Amniotic stem cell (primary cell): Measurements from ENCODE around the gene ALDH1B1.
"Not testable (repeated sequence)": the region's sequence is repeated elsewhere in the genome, so short reads cannot be mapped to it uniquely, and the experiment has no call there.

Source experiments
- DNase-seq: peaks from one replicate; lab custom pipeline; 2025; lab: John Stamatoyannopoulos, UW

ALDH1B1 gene

DNA sequence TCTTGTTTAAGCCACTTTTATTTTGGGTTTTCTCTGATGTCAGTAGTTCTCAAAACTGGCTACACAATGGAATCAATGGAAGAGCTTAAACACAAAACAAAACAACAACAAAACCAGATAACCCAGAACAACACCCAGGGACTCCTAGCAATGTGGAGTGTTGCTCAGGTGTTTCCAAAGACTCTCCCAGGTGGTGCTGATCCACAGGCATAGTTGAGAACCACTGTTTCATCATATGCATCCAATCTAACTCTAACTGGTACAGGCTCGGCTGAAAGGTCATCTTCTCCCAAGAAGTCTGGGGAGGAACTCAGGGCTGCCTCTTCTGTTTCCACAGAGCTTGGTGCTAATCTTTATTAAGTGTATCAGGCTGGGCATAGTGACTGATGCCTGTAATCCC lies 5.4 kb upstream of the ALDH1B1 start:
- no peak for DNase-seq

DNA sequence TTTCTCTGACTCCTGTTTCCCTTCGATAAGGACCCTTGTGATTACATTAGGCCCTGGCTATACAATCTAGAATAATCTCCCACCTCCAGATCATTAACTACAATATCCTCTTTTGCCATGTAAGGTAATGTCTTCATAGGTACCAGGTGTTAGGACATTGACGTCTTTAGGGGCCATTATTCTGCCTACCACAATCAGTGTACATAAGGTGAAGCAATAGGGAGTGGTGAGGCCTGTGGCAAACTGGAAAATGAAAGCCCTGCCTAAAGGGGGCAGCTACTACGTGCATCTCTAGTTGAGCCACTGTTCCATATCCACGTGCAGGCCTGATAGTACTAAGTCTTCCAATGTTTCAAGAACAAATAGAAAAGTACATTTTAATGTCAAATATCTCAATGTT lies 4.8 kb upstream of the ALDH1B1 start:
- DNase-seq = no peak

DNA sequence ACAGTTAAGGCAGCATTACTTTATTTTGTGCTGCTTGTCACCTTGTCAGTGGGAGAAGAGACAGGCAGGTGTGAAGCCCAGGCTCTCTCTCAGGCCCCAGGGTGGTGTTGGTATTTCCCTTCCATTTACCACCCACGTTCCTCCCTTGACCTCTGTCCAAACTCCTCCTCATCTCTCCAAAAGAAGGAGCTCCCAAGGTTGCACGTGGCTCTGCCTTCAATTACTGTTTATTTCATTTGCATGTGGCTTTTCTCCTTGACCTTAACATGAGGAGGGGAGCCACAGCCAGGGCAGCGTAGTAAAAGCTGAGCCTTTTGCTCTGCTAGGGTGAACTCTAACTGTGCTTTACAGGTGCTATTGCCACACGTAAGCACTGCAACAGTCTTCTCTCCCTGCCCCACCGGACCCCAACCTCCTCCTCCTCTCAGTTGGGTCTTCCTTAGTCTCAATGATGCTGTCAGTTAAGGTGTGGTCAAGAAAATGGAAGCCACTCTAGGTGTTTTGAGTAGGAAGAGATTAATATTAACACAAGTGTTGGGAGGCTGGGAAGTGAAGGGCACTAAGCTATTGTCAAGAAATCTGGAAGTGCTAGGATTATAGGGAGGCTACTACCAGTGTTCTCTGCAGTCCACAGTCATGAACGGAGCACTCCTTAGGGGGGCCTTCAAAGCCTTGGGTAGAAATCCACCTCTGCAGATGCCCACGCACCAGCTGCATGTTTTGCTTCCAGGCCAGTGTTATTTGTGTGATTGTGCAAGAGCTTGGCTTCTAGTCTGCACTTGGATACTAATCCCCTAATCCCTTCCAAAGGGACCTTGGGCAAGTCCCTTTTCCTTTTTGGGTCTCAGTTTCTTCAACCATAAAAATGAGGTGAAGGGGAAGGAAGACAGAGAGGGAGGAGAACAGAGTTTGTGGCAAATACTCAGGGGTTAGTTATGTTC lies 3.9 kb upstream of the ALDH1B1 start:
- no peak for DNase-seq

DNA sequence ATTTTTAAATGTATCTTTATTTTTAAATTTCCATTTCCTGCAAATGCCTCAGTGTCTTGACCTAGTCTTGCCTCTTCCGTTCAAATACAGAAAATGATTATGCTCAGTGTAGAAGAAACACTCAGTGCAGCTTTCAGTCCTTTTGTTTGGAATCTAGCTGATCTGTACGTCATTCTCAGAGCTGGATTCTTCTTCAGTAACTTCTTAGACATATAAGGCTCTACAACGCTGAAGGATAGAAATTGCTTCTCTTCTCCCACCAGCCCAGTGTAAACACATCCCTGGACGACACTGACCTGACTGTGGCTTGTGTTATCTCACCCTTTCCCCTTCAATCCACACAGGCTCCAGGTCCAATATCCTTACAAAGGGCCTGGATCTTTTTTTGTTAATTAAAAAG lies 3.2 kb upstream of the ALDH1B1 start:
- DNase-seq = no peak

DNA sequence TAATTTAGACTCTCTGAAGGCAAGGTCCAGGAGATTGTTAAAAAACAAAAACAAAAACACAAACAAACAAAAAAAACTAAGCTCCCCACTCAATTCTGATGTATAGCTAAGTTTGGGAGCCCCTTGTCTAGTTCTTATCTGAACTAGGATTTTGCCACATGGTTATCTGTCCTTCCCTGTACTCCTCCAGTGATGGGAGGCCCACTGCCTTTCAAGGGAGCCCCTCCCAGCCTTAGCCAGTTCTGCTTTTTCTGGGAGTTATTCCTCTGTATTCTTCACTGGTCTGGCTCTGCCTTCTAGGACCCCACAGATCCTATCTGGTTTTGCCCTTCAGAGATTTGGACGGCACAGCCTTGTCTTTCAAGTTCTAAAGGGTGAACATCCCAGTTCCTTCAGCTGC lies 2.1 kb upstream of the ALDH1B1 start:
- DNase-seq = no peak

DNA sequence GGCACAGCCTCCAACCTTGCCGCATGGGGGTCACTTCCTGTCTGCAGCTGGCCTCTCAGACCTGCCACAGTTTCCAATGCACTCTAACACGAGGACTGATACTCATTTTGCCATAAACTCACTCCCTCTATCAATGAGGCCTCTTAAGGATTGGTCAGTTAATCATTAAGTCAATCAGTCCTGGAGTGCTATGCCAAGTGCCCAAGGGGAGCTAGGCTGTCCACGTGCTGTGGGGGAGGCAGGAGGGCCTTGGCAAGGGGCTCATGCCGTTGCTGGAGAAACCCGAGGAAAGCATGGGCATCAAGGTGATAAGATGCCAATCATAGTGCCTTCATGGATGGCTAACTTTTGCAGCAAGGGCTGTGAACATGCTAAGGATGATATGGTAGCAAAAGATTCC lies 1.7 kb upstream of the ALDH1B1 start:
- DNase-seq = no peak

DNA sequence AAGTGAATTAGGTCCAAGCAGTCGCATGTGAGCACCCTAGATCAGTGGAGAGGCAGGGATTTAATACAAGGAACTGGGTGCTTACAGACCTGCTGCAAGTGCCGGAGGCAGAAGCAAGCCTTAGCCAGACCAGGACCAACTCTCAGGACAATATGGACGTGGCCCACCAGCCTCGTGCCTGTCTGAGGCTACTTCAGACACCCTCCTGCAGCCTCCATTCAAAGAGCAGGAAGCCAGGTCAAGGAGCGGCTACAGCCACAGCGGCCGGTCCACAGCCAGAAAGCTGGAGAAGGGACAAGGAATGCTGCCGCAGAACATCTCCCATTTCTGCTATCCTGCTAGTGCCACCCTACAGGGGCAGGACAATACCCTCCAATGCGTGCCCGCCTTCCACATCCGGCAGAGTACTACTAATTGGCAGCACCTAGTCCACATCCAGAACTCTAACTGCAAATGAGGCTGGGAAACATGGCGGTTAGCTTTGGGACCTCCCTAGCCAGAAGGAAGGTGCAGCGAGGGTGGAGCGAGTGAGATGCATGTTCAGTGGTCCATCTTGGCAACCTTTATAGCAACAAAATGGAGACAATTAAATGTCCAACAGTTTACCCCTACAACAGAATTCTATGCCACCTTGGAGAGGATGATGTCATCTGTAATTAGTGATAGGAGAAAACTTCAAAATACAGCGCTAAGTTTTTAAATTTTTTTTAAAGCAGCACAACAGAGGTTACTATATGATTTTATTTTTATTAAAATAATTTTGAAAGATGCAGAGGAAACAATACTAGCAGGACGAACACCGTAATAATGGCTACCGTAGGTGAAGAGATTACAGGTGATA lies 1.0 kb upstream of the ALDH1B1 start:
- DNase-seq = no peak

DNA sequence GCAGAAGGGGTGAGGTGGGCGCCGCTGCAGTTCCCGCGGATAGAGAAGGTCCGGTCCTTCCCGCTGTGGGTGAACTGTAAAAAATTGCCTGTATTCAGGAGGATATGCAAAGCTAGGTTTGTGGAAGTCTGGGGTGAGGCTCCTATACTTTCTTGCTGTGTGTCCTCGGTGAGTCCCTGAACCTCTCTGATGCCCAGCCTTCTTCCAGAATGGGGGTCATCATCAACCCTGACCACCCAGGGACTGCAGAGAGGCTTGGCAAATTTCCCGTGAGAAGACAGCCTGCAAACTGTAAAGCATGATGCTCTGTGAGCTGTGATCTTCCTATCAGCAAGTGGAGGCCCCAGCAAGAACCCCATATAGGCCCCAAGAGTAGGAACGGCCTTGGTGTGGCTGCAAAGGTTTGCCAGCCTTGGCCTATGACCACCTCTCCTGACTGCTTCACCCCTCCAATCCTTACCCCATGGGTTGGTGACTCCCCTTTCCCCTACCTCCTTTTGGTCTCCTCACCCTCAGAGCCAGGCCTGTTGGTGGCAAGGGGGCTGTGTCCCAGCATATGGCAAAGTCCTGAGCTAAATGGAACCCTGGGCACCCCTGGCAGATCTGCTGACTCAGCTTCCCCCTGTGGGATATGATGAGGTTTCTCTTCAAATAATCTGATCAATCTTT lies 760 bp downstream of the ALDH1B1 start:
- no peak for DNase-seq

DNA sequence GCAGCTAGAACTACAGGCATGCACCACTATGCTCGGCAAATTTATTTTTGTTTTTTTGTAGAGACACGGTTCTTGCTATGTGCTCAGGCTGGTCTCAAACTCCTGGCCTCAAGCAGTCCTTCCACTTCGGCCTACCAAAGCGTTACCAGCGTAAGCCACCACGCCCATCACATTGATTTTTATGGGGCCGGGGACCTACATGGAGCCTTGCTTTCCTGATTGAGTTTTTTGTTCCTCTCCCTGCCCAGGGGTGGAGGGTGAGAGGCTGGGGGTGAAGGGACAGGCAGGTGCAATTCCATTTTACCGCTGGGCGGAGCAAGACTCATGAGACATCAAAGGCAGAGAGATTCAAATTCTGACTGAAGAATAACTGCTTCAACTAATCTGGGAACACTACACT lies 1.9 kb downstream of the ALDH1B1 start:
- no peak for DNase-seq

DNA sequence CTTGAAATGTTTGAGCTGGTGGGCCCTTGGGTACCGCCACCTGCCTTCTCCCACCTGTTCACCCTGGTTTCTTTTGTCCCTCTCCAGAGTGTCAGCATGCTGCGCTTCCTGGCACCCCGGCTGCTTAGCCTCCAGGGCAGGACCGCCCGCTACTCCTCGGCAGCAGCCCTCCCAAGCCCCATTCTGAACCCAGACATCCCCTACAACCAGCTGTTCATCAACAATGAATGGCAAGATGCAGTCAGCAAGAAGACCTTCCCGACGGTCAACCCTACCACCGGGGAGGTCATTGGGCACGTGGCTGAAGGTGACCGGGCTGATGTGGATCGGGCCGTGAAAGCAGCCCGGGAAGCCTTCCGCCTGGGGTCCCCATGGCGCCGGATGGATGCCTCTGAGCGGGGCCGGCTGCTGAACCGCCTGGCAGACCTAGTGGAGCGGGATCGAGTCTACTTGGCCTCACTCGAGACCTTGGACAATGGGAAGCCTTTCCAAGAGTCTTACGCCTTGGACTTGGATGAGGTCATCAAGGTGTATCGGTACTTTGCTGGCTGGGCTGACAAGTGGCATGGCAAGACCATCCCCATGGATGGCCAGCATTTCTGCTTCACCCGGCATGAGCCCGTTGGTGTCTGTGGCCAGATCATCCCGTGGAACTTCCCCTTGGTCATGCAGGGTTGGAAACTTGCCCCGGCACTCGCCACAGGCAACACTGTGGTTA lies 3.3 kb downstream of the ALDH1B1 start:
- DNase-seq = no peak

DNA sequence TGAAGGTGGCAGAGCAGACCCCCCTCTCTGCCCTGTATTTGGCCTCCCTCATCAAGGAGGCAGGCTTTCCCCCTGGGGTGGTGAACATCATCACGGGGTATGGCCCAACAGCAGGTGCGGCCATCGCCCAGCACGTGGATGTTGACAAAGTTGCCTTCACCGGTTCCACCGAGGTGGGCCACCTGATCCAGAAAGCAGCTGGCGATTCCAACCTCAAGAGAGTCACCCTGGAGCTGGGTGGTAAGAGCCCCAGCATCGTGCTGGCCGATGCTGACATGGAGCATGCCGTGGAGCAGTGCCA lies 3.8 kb downstream of the ALDH1B1 start:
- no peak for DNase-seq

DNA sequence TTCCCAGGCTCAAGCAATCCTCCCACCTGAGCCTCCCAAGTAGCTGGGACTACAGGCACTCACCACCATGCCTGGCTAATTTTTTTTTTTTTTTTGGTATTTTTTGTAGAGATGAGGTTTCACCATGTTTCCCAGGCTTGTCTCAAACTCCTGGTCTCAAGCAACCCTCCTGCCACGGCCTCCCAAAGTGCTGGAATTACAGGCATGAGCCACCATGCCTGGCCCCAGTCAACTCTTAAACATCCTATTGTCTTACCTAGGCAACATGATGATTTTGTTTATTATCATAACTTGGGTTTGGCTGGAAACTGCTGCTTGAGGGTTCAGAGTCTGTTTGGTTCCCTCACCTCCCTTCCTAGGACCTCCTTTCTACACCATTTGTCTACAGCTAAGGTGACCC lies 6.7 kb downstream of the ALDH1B1 start:
- not testable (repeated sequence) for DNase-seq

DNA sequence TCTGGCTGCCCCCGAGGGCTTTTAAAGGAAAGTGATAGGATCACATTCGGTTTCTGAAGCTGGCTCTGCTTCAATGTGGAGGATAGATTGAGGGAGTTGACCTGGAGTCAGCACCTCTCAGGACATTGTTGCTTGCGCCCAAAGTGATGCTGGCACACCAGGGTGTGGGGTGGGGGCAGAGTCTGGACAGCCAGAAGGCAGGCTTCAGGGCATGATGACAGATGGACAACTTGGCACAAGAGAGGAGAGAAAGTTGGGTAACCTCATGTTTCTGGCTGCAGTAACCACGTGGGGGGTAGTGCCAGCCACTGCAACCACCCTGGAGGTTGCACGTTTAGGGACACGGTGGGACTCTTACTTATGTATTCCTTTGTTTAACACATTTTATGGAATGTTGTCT lies 9.5 kb downstream of the ALDH1B1 start:
- no peak for DNase-seq

DNA sequence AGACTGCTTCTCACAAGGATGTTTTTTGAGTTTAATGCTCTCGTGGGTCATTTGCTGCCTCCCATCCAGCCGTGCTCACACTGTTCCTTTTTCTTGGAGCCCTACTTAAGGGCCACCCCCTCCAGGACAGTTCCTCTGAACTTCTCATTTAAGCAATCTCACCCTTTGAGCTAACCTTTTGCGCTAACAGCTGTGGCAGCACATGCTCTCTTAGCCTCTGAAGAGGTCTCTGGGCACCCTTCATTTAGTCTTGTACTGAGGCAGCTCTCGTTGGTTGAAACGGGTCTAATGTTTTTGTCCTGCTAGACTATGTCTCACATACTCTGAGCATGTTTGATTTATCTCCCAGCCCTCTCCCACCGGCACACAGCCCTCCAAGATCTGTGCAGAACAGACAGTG lies 11.8 kb downstream of the ALDH1B1 start:
- no peak for DNase-seq

DNA sequence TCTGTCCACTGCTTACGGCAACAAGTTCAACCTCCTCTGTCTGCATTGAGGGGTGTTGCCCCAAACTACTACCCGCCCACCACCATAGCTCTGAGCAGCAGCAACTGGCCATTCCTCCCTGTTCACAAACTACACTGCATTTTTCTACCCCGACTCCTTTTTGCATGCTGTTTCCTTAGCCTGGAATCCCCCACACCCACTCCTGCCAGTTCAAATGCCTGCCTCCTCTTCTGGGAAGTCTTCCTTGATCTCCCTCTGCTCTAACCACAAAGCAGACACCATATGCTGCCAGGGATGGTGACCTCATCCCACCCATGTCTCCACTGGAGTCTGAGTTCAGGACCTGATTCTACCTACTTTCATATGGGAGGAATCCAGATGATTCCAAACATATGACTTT lies 13.3 kb downstream of the ALDH1B1 start:
- no peak for DNase-seq

DNA sequence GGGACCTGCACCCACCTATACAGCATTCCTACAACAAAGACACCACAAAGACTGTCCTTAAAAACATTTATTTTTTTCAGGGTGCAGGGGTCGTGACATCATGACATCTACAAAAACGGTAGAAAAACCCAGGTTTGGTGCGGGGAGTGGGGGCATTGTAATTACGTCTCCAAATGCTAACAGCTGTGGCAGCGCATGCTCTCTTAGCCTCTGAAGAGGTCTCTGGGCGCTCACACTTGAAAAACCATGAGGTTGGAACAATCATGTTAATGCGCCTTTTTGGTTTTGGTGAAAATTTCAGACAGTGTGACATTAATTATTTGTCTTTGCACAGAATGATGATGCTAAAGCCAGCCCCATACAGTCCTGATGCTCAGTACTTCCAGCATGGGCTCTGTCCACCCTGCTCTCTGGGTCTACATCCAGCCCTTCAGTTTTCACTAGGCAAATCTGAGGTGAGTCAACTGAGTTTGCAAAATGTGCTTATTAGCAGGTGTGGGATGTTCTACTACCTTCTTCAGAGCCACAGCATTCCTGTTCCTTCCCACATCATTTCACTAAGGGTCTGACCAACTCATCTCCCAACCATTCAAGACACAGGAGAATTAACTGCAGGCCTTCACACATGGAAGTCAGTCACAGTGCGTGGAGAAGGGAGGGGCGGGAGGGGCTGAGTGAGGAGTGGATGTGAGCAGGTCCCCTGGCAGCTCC lies 14.1 kb downstream of the ALDH1B1 start:
- no peak for DNase-seq

DNA sequence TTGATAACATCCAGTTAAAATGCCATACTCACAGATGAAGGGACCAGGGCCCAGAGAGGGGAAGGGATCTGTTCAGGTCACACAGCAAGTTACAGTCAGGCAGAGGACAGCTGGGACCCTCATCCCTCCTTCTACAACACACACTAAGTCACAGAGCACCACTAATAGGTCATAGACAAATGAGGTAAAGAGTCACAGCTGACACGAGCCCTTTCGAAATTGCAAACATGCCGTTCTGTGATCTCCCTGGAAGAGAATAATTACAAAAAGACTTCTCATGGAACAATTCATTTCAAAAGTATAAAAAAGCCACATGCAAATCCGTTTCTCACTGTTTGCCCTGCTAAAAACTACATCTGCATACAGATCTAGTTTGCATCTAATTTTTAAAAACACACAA lies 16.2 kb downstream of the ALDH1B1 start:
- no peak for DNase-seq

DNA sequence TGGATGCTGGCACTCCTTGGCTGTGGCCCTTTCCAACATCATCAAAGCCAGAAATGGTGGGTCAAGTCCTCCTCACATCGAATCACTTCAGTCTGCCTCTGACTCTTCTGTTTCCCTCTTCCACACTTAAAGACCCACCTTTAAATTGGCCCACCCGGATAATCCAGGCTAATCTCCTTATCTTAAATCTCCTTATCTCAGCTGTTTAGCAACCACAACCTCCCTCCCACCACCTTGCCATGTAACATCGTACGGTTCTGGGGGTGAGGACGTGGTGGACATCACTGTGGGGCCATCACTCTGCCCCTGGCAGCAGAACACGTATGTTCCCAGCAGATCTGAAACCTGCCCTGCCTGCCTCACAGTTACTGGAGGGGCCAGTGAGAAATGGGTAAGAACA lies 20.2 kb downstream of the ALDH1B1 start:
- no peak for DNase-seq

DNA sequence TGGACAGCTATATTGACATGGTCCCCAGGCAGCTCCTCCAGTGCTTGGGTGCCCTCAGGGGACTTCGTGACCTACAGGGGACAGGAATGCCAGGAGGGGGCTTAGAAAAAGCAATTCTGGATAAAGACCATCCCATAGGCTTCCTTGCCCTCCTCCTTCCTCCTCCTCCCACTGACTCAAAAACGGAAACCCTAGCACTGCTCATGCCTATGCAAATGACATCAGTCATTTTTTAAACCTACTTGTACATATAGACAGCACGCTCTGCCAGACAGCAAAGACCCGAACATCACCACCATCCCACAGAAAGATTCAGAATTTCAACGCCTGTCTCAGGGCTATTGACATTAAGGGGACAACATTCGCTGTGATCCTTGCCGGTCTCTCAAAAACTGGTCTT lies 20.8 kb downstream of the ALDH1B1 start:
- DNase-seq = no peak

DNA sequence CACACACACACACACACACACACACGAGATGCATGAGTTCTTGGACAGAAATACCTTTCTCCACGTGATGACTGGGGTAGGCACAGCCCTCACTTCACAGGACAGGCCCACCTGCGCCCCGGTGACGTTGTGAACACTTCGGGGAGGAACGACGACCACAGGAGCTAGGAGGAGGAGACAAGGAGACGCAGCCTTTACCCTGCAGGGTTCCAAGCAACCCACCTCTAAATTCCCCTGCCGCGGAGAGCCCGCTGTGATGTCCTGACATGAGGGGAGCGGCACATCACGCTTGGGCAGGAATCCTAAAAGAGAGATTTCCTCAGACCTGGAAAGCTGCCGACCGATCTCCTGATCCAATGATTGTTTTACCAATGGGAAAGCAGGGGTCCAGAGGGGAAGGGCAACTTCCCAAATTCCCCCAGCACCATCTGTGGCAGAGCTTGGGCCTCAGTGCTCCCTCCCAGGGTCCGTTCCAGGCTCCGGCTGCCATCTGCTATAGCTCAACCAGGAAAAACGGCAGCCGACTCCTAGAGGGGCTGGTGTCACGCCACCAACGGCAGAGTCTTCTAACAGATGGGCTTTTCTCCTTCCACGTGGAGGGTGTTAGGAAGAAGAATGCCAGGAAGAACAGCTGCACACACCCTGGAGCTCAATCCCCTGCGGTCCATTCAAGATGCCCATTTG lies 21.7 kb downstream of the ALDH1B1 start:
- DNase-seq = no peak

DNA sequence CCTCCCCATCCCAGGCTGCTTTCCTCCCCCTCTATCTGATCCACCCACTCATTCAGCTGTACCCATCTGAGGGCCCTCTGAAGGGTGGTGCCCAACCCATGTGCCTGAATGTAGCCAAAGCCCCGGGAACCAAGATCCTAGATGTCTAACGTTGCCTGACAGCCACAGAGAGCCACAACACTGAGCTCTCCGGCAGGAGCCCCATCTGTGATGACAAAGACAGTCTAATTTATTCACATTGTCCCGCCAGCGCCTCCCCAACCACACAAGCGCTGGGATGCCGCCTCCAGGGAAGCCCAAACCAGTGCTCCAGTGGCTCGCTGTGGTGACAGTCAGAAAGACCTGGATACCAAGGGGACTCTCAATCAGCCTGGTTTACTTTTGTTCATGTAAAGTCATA lies 23.4 kb downstream of the ALDH1B1 start:
- DNase-seq = no peak
